Measurements from ENCODE around the gene CEP192.
"Not testable (repeated sequence)": the region's sequence is repeated elsewhere in the genome, so short reads cannot be mapped to it uniquely, and the experiment has no call there.

The CEP192 gene

DNA sequence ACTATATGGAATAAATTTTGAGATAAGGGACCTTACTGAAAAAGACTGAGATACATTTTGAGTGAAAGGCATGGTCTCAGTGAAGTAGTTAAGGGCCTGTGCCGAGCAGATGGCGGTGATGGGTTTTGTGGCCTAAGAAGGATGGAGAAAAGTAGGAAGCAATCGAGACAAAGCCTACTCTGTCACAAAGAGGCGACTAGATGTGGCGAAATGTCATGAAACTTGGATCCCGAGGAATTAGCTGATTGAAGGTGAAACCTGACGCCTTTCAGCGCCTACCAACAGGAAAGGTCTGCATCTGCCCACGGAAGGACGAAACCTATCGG lies 558 bp upstream of the CEP192 start:
- no peak for DNase-seq (ENCODE audit: low read depth)

- DNase-seq (ENCODE audit: low read depth), result no peak
Measured at GRCh38 chr18:12991821-12992179, 638 bp downstream of the CEP192 start.

GRCh38 chr18:12993439-12993838 lies 2.3 kb downstream of the CEP192 start:
- DNase-seq (ENCODE audit: low read depth), result no peak

GRCh38 chr18:12995424-12995823 lies 4.3 kb downstream of the CEP192 start:
- no peak for DNase-seq (ENCODE audit: low read depth)

- DNase-seq (ENCODE audit: low read depth), result no peak
Measured at GRCh38 chr18:12995952-12996477, 4.9 kb downstream of the CEP192 start.

DNA sequence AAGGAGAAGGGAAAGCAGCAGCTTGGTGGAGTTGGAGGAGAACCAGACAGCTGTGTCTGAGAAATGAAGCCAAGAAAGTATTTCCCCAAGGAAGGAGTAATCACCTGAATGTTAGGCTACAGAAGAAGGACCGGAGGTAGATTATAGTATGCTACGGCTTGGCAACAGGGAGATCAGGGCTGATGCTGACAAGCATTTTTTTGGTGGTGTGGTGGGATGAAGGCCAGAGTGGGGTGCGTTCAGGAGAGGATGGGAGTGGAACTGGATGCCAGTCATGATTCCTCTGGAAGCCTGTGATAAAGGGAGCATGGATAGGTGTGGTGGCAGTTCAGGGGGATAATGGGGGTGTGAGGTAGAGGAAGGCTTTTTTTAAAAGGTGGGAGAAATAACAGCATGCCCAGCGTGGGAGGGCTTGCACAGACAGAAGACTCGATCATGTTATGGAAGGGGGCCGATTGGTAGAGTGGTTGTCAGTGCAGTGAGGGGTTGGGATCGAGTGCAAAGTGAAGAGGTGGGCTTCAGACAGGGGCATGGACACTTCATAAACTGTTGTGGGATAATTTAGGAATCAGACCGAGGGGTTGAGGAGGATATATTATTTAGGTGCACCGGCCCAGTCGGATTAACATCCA lies 5.6 kb downstream of the CEP192 start:
- no peak for DNase-seq (ENCODE audit: low read depth)

GRCh38 chr18:12997330-12997729 lies 6.2 kb downstream of the CEP192 start:
- DNase-seq (ENCODE audit: low read depth), result not testable (repeated sequence)

DNA sequence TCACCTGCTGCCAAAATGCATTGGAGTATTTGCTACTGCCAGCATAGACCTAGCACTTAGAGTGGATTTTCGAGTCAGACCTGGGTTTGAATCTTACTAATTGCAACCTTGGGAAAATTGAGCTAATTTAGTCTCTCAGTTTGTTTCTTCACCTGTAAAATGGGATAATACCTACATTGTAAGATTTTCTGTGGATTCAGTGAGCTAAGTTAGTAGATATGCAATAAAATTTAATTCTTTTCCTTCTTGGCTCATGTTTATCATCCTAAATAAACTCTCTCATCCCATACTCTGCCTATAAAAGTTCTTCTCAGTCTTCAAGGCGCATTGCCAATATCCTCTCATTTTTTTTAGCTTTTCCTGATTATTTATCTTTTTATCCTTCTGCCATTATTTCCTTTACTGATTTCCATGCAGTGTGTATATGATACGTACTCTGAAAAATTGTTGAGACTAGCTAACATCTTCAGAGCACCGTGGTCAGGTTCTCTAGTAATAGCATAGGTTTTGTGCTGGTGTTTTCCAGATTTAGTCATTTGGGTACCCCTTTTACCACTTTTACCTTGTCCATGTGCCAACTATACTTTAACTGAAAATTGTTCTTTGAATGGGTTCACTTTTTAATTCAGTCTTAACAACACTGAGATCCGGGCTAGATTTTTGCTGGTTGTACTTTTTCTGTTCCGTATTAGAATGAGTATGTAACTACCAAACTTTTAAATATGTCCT lies 7.3 kb downstream of the CEP192 start:
- DNase-seq (ENCODE audit: low read depth), result no peak

- DNase-seq (ENCODE audit: low read depth), result no peak
Measured at GRCh38 chr18:13003466-13003896, 12.3 kb downstream of the CEP192 start.

GRCh38 chr18:13004396-13004795 lies 13.2 kb downstream of the CEP192 start:
- DNase-seq (ENCODE audit: low read depth), result no peak

DNA sequence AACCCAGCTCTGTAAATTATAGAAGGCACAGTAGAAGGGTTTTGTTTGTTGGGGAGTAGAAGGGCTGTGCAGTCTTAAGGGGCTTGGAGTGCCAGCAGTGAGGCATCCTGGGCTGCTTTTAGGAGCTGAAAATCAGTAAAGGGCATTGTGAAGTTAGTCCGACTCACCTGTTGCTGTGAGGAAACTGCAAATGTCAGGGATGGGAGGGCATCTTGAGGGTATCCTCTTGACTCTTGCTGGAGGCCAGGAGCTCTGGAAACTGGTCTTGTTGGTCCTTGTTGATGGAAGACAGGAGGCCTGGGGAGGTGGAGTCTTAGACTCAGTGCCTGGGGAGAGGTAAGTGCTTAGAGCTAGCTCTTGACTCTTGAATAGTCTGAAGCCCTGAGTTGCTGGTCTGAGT lies 14.1 kb downstream of the CEP192 start:
- DNase-seq (ENCODE audit: low read depth), result no peak

DNA sequence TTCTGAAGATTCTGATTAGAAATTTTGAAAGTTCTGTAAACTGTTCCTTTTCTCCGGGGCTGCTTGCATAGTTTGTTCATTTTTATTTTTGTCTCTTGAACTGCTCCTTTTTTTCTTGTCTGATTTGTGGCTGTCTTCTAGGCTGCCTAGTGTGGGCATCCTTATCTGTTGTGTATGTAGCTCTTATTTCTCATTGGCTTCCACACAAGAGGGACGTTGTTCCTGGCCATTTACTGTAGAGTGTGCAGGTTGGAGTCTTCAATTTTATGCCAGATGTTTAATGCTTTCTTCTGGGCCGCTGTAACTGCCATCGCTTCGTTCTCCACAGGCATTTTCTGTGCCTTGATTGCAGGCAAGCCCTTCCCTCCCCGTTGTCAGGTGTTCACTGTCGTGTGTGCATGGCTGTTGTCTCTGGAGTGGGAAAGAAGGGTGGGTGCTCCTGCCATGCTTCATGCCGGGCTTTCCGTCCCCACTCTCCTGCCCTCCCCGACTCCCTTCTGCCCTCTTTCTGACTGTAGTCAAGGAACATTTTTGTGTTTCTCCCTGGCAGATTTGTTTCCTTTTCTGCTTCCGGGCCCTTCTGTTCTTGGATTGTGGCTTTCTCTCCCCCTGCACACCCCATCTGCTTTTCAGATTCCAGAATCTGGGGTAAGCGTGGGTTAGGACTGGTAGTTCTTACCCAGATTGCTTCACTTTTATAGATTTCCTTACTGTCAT lies 15.5 kb downstream of the CEP192 start:
- DNase-seq (ENCODE audit: low read depth), result no peak

- DNase-seq (ENCODE audit: low read depth), result no peak
Measured at GRCh38 chr18:13007248-13007560, 16.0 kb downstream of the CEP192 start.

DNA sequence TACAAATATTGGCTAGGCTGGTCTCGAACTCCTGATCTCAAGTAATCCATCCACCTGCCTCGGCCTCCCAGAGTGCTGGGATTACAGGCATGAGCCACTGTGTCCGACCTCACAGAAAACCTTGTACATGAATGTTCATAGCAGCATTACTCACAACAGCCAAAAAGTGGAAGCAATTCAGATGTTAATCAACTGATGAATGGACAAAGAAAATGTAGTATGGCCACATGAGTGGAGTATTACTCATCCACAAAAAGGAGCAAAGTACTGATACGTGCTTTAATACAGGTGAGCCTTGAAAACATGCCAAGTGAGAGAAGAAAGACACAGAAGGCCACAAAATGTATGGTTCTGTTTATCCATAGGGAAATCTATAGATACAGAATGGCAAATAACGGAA lies 20.6 kb downstream of the CEP192 start:
- no peak for DNase-seq (ENCODE audit: low read depth)

- no peak for DNase-seq (ENCODE audit: low read depth)
Measured at GRCh38 chr18:13014232-13014631, 23.1 kb downstream of the CEP192 start.

DNA sequence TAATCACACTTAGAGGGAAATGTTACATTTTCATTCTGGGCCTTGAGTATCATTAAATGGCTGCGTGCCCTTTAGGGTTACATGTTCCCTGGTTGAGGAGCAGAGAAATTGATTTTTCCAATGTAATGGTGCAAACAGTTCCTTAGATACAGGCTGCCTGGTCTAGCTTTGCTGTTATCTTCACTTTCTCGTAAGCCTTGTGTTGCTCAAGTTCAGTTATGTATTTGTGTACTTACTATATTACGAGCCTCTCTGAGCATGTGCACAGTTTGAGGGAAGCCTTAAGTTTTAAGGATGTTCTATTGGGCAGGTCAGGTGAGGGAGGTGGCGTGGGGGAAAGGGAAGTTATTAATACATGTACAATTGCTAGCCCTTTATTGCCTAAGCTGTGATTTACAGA lies 23.7 kb downstream of the CEP192 start:
- DNase-seq (ENCODE audit: low read depth), result no peak

DNA sequence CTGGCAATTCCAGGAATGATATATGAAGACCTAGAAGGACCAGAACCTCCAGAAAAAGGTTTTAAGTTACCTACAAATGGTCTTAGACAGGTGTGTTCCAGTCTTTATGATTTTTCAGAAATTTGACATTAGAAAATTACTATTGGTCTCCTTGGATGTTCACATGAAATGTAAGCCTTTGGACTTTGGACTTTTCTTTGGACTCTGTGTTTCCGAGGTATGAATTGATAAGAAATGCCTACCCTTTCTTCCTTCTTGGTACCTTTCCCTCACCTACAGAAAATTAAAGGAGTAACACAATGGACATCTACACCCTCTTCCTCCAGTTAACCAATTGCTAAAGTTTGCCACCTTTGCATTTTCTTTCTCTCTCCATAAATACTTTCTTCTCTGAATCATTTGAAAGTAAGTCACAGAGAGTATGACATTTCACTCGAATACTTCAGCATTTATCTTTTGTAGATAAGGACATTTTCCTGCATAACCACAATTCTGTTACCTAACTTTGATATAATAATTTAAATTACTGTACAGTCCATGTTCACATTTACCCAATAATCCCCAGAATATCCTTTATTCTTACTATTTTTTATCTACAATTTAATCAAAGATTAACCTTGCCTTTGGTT lies 26.2 kb downstream of the CEP192 start:
- no peak for DNase-seq (ENCODE audit: low read depth)

- DNase-seq (ENCODE audit: low read depth), result no peak
Measured at GRCh38 chr18:13018374-13018773, 27.2 kb downstream of the CEP192 start.

- no peak for DNase-seq (ENCODE audit: low read depth)
Measured at GRCh38 chr18:13019301-13019700, 28.1 kb downstream of the CEP192 start.

GRCh38 chr18:13022644-13023043 lies 31.5 kb downstream of the CEP192 start:
- no peak for DNase-seq (ENCODE audit: low read depth)

DNA sequence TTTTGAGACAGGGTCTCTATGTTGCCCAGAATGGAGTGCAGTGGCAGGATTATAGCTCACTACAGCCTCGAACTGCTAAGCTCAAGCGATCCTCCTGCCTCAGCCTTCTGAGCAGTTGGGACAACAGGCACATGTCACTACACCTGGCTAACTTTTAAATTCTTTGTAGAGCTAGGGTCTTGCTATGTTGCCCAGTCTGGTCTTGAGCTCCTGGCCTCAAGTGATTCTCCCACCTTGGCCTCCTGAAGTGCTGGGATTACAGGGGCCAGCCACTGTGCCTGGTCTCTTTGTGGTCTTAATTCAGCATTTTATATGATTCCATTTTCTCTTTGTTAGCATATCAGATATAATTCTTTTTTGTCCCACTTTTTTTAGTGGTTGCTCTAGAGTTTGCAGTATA lies 34.1 kb downstream of the CEP192 start:
- DNase-seq (ENCODE audit: low read depth), result no peak

GRCh38 chr18:13026583-13027270 lies 35.6 kb downstream of the CEP192 start:
- DNase-seq (ENCODE audit: low read depth), result no peak

Measured in activated T-helper 1 cell treated with Interleukin-2 at 50 U/mL for 16 hours (primary cell).